HG03565 (cell line): ENCODE measurements around the gene HEYL.

ENCODE experiments used
- ATAC-seq: cut with Tn5 transposase; IDR thresholded peaks from one replicate; pipeline ENCODE4 v1.9.1; 2021; ENCODE audit warnings: mild to moderate bottlenecking, moderate library complexity; ENCODE audit not compliant: unreplicated experiment

HEYL gene

GRCh38 chr1:39639305-39640130 is at the start of gene HEYL:
Gene HEYL, minus strand, starts transcription at chr1:39639643. Its CDS starts 18 bp downstream, at chr1:39639625.
- no peak for ATAC-seq

- no peak for ATAC-seq
Observed at GRCh38 chr1:39689214-39689613, 49.8 kb upstream of the HEYL start.

GRCh38 chr1:39688706-39689105 is 49.3 kb upstream of the HEYL start:
- ATAC-seq: no peak

- ATAC-seq: no peak
Observed at GRCh38 chr1:39687243-39687642, 47.8 kb upstream of the HEYL start.

- ATAC-seq: no peak
Observed at GRCh38 chr1:39685071-39685470, 45.6 kb upstream of the HEYL start.

GRCh38 chr1:39684313-39684664 is 44.8 kb upstream of the HEYL start:
- no peak for ATAC-seq

GRCh38 chr1:39683591-39684312 is 44.3 kb upstream of the HEYL start:
- ATAC-seq: no peak

GRCh38 chr1:39681999-39682398 is 42.6 kb upstream of the HEYL start:
- no peak for ATAC-seq

GRCh38 chr1:39681294-39681693 is 41.9 kb upstream of the HEYL start:
- no peak for ATAC-seq

GRCh38 chr1:39680751-39681150 is 41.3 kb upstream of the HEYL start:
- no peak for ATAC-seq

GRCh38 chr1:39679821-39680220 is 40.4 kb upstream of the HEYL start:
- no peak for ATAC-seq

- no peak for ATAC-seq
Observed at GRCh38 chr1:39678889-39679288, 39.4 kb upstream of the HEYL start.

GRCh38 chr1:39677645-39678044 is 38.2 kb upstream of the HEYL start:
- ATAC-seq: no peak

GRCh38 chr1:39676948-39677548 is 37.6 kb upstream of the HEYL start:
- ATAC-seq: no peak

- no peak for ATAC-seq
Observed at GRCh38 chr1:39675220-39675619, 35.8 kb upstream of the HEYL start.

GRCh38 chr1:39673215-39673614 is 33.8 kb upstream of the HEYL start:
- no peak for ATAC-seq

GRCh38 chr1:39672551-39672947 is 33.1 kb upstream of the HEYL start:
- ATAC-seq: no peak

- no peak for ATAC-seq
Observed at GRCh38 chr1:39671793-39672550, 32.5 kb upstream of the HEYL start, which contains the start of gene NT5C1A. Gene NT5C1A, minus strand, starts transcription at chr1:39672107. Its CDS starts 69 bp downstream, at chr1:39672038.

GRCh38 chr1:39671433-39671792 is 32.0 kb upstream of the HEYL start:
- ATAC-seq: no peak

- no peak for ATAC-seq
Observed at GRCh38 chr1:39670689-39671088, 31.2 kb upstream of the HEYL start.

GRCh38 chr1:39668894-39669293 is 29.5 kb upstream of the HEYL start:
- no peak for ATAC-seq
